Karpas-422 (cell line): ENCODE results near the gene RPRD1A. TPM values are rescaled to one million over a fixed set of nuclear protein-coding genes. Genes with fewer than 3 reads are reported as not detected.

ENCODE experiments used
- DNase-seq: peaks from one replicate; pipeline ENCODE4 v3.0.0-alpha.2; 2015
- H2AFZ ChIP-seq: fragments of 200-600 bp; sonication (generic); 2 replicates; pipeline ENCODE4 v1.6.1; 2014; ENCODE audit warnings: antibody characterized with exemption, low read length, mixed read lengths
- H3K27ac ChIP-seq: fragments of 200-600 bp; sonication (generic); 2 replicates; pipeline ENCODE4 v1.5.1; 2014; ENCODE audit warnings: mild to moderate bottlenecking, low read length, moderate library complexity
- H3K27me3 ChIP-seq: fragments of 200-600 bp; sonication (generic); 2 replicates; pipeline ENCODE4 v1.6.1; 2014; ENCODE audit warnings: low read length, mixed read lengths
- H3K36me3 ChIP-seq: fragments of 200-600 bp; sonication (generic); 2 replicates; pipeline ENCODE4 v1.6.1; 2014; ENCODE audit warnings: low read length, mixed read lengths; ENCODE audit not compliant: insufficient read depth
- H3K4me1 ChIP-seq: fragments of 200-600 bp; sonication (generic); 2 replicates; pipeline ENCODE4 v1.6.1; 2014; ENCODE audit warnings: mild to moderate bottlenecking, low read length, mixed read lengths
- H3K4me2 ChIP-seq: fragments of 200-600 bp; sonication (generic); 2 replicates; pipeline ENCODE4 v1.6.1; 2014; ENCODE audit warnings: low read length, low read depth, mild to moderate bottlenecking; ENCODE audit not compliant: poor library complexity, severe bottlenecking
- H3K4me3 ChIP-seq: fragments of 200-600 bp; sonication (generic); 2 replicates; pipeline ENCODE4 v1.5.1; 2014; ENCODE audit warnings: mild to moderate bottlenecking, antibody characterized with exemption, low read length, mixed read lengths
- H3K79me2 ChIP-seq: fragments of 200-600 bp; sonication (generic); 2 replicates; pipeline ENCODE4 v1.6.1; 2014; ENCODE audit warnings: mild to moderate bottlenecking, low read length, mixed read lengths
- H3K9ac ChIP-seq: fragments of 200-600 bp; sonication (generic); 2 replicates; pipeline ENCODE4 v1.6.0; 2014; ENCODE audit warnings: low read length
- H3K9me2 ChIP-seq: fragments of 200-600 bp; sonication (generic), shearing (Covaris generic); replicated peaks from 2 replicates; pipeline ENCODE4 v1.6.0; 2014; ENCODE audit warnings: mild to moderate bottlenecking, low read length, moderate library complexity; ENCODE audit not compliant: insufficient read depth
- H3K9me3 ChIP-seq: fragments of 300-700, 200-600 bp; sonication (generic); 2 replicates; pipeline ENCODE4 v1.6.1; 2014; ENCODE audit warnings: low read length, mixed read lengths
- H4K20me1 ChIP-seq: fragments of 200-600 bp; sonication (generic); 2 replicates; pipeline ENCODE4 v1.6.1; 2014; ENCODE audit warnings: mild to moderate bottlenecking, antibody characterized with exemption, low read length, low read depth; ENCODE audit not compliant: insufficient read depth
- total RNA-seq: library from RNA; depleted of rRNA; stranded (reverse); fragments of >200 nt; shearing (Covaris generic); gene quantifications from 2 replicates; pipeline ENCODE4 v1.2.3, GENCODE V29; 2014; ENCODE audit warnings: low replicate concordance

Gene RPRD1A
- total RNA-seq, 1 experiment from 2014 or later, result 85.5 TPM

DNA sequence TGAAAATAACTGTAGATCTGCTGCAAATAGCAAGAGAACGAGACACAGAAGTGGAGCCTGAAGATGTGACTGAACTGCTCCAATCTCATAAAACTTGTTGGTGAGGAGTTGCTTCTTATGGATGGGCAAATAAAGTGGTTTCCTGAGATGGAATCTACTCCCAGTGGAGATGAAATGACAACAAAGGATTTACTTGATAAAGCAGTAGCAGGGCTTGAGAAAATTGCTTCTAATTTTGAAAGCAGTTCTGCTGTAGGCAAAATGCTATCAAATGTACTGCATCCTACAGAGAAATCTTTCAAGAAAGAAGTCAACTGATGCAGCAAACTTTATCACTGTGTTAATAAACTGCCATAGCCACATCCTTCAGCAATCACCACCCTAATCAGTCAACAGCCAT, 44.0 kb downstream of the RPRD1A start:
- H3K27ac ChIP-seq, result no peak overlapping the region
- peaks cover 10% of the 10 kb centered on the region for H3K79me2 ChIP-seq
- peaks cover 33% of the 10 kb centered on the region; the same call in 1 of the 2 replicates for H3K36me3 ChIP-seq
- peaks cover 4% of the 10 kb centered on the region; the same call in 1 of the 2 replicates for H3K4me1 ChIP-seq
- H3K4me3 ChIP-seq, result no peak overlapping the region
- no peaks in the 10 kb centered on the region for H4K20me1 ChIP-seq
- H3K9me3 ChIP-seq, result no peaks in the 10 kb centered on the region
- no peak overlapping the region for H3K4me2 ChIP-seq
- no peaks in the 10 kb centered on the region for H3K27me3 ChIP-seq
- no peaks in the 10 kb centered on the region for H3K9me2 ChIP-seq
- no peak for DNase-seq
- H2AFZ ChIP-seq, result no peak overlapping the region
- H3K9ac ChIP-seq, result no peak overlapping the region

DNA sequence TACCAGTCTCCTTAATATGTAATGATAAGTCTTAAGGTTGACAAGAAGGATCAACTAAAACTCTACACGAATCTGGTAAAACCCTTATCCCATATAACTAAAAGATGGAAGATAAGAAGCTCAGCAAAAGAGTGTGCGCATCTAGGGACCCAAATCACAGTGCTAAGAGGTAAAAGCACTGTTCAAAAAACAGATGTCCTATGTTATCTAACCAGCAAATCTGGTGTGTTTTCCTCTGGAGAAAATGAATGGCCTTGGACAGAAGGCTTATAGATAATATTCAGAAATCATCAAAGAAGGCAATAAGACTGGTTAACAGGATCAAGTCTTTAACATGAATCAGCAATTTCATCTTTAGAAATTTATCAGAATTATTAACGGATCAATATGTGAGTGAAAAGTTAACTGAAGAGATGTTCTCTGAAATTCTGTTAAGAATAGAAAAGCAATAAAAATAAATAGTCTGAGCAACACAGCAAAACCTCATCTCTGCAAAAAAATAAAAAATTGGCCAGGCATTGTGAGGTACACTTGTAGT, 47.1 kb downstream of the RPRD1A start:
- Histone ChIP-seq H3K36me3 (peaks cover 8% of the 10 kb centered on the region; the same call in 1 of the 2 replicates), H2AFZ (no peak overlapping the region), H3K4me2 (no peak overlapping the region), H3K9ac (no peak overlapping the region), H3K27ac (no peak overlapping the region), H3K4me1 (peaks cover 32% of the 10 kb centered on the region), H4K20me1 (no peaks in the 10 kb centered on the region), H3K9me2 (no peaks in the 10 kb centered on the region), H3K79me2 (no peaks in the 10 kb centered on the region), H3K27me3 (no peaks in the 10 kb centered on the region), H3K9me3 (no peaks in the 10 kb centered on the region), H3K4me3 (no peak overlapping the region)
- DNase-seq, result no peak

DNA sequence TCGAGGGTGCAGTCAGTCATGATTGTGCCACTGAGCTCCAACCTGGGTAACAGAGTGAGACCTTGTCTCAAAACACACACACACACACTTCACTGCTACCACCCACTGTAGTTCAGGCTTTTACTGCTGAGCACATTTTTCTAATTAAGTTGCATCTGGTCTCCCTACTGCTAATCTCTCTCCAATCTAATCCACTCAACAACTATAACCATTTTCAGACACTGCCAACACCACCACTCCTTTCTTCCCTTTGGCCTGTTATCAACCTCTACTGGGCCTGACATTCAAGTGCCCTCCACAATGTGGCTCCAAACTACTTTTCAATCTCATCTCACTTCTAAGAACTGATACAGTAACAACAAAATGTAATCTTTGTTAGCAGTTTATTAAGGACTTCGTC, 50.1 kb downstream of the RPRD1A start:
- Histone ChIP-seq H3K9ac (no peak overlapping the region), H3K79me2 (no peaks in the 10 kb centered on the region), H3K36me3 (no peaks in the 10 kb centered on the region; the same call in 1 of the 2 replicates), H4K20me1 (no peaks in the 10 kb centered on the region), H3K4me2 (no peak overlapping the region), H2AFZ (no peak overlapping the region), H3K27me3 (no peaks in the 10 kb centered on the region), H3K9me2 (no peaks in the 10 kb centered on the region), H3K9me3 (no peaks in the 10 kb centered on the region), H3K4me3 (no peak overlapping the region), H3K27ac (peak overlapping the region; percentile 10; the same call in 1 of the 2 replicates), H3K4me1 (peaks cover 34% of the 10 kb centered on the region)
- DNase-seq, result no peak

DNA sequence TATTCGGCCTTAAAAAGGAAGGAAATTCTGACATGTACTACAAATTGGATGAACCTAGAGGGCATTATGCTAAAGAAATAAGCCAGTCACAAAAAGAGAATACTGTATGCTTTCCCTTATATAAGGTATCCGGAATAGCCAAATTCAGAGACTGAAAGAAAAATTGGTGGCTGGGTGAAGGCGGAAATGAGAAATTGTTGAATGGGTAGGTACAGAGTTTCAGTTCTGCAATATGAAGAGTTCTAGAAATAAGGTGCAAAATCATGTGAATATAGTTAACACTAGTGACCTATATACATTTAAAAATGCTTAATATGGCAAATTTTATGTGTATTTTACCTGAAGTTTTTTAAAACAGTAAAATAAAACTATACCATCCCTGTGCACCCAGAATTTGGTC, 51.7 kb downstream of the RPRD1A start:
- H4K20me1 ChIP-seq, result no peaks in the 10 kb centered on the region
- peak overlapping the region; percentile 23; the same call in 1 of the 2 replicates for H3K9ac ChIP-seq
- DNase-seq, result peak; percentile 85
- peak overlapping the region; percentile 72 for H3K27ac ChIP-seq
- peak overlapping the region; percentile 51 for H3K4me2 ChIP-seq
- H3K9me2 ChIP-seq, result no peaks in the 10 kb centered on the region
- H2AFZ ChIP-seq, result no peak overlapping the region
- H3K27me3 ChIP-seq, result no peaks in the 10 kb centered on the region
- H3K4me3 ChIP-seq, result peak overlapping the region; percentile 19; the same call in 1 of the 2 replicates
- H3K36me3 ChIP-seq, result no peaks in the 10 kb centered on the region; the same call in 1 of the 2 replicates
- peaks cover 34% of the 10 kb centered on the region for H3K4me1 ChIP-seq
- H3K79me2 ChIP-seq, result 0 out of 2 replicates have a peak, but pooled peaks cover 2% of the 10 kb centered on the region
- H3K9me3 ChIP-seq, result no peaks in the 10 kb centered on the region

DNA sequence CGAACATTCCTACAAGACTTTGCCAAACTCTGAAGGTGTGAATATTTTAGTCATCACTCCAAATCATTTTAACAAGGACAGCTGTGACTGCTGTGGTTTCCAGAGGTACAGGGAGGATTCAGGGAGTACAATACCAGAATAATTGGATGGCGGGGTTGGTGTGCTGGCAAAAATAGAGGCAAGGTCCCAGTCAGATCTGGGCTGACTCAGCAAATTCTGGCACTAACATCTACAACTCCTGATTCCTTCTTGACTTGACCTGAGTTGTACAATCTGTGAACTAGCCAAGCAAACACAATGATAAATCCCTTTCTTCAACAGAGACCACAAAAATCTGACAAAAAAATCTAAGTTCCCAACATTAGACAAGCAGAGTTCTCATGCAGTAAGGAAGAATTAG, 54.5 kb downstream of the RPRD1A start:
- no peak for DNase-seq
- H3K4me3 ChIP-seq, result no peak overlapping the region
- H3K4me1 ChIP-seq, result peaks cover 27% of the 10 kb centered on the region
- no peaks in the 10 kb centered on the region; the same call in 1 of the 2 replicates for H3K36me3 ChIP-seq
- no peaks in the 10 kb centered on the region for H4K20me1 ChIP-seq
- no peak overlapping the region for H3K27ac ChIP-seq
- no peak overlapping the region for H3K9ac ChIP-seq
- no peak overlapping the region for H2AFZ ChIP-seq
- no peaks in the 10 kb centered on the region for H3K9me3 ChIP-seq
- 0 out of 2 replicates have a peak, but pooled peaks cover 2% of the 10 kb centered on the region for H3K79me2 ChIP-seq
- H3K27me3 ChIP-seq, result no peaks in the 10 kb centered on the region
- no peaks in the 10 kb centered on the region for H3K9me2 ChIP-seq
- no peak overlapping the region for H3K4me2 ChIP-seq

DNA sequence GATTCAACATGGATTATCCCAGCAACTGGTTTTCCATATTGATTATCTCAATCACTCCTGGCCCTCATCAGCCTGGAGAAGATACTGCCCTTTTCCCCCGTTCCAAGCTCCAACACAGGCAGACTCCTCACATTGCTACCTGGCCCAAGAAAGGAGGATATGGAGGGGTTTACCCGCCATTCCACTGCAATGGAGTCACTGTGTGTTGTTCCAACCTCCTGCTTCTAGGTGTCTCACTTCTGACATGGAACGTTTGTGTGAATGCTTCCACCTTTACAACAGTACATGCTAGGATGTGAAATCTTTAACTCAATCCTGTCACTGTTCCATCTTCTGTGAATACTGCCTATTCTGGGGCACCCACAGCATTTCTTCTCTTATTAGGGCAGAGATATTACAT, 58.1 kb downstream of the RPRD1A start:
- no peak for DNase-seq
- H3K79me2 ChIP-seq, result 0 out of 2 replicates have a peak, but pooled peaks cover 2% of the 10 kb centered on the region
- no peaks in the 10 kb centered on the region for H3K9me3 ChIP-seq
- H4K20me1 ChIP-seq, result no peaks in the 10 kb centered on the region
- no peaks in the 10 kb centered on the region for H3K4me1 ChIP-seq
- no peak overlapping the region for H3K4me2 ChIP-seq
- no peak overlapping the region for H3K4me3 ChIP-seq
- no peak overlapping the region for H3K9ac ChIP-seq
- no peaks in the 10 kb centered on the region for H3K27me3 ChIP-seq
- no peaks in the 10 kb centered on the region for H3K9me2 ChIP-seq
- H3K27ac ChIP-seq, result no peak overlapping the region
- no peaks in the 10 kb centered on the region; the same call in 1 of the 2 replicates for H3K36me3 ChIP-seq
- H2AFZ ChIP-seq, result no peak overlapping the region

DNA sequence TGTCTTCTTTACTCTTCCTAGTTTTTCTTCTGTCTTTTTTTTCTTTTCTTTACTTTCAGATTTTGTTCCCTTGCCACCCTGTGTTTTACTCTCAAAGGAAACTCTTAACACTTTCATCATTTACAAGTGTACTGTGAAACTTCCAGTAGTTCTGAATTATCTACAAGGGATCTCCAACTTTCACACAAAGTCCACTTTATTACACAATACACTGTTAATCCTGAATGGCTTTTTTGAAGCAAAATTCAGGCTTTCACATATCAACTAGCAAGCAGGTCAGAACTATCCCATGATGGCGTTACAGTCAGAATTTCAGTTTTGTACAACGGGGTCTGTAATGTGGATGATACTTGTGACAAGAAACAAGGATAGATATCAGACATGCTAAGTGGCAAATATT, 60.4 kb downstream of the RPRD1A start:
- H3K9ac ChIP-seq, result no peak overlapping the region
- DNase-seq, result no peak
- H3K36me3 ChIP-seq, result no peaks in the 10 kb centered on the region
- H3K4me2 ChIP-seq, result no peak overlapping the region
- H3K27me3 ChIP-seq, result no peaks in the 10 kb centered on the region
- H3K79me2 ChIP-seq, result 0 out of 2 replicates have a peak, but pooled peaks cover 2% of the 10 kb centered on the region
- H3K4me3 ChIP-seq, result no peak overlapping the region
- no peak overlapping the region for H3K27ac ChIP-seq
- no peak overlapping the region for H2AFZ ChIP-seq
- no peaks in the 10 kb centered on the region for H3K9me2 ChIP-seq
- no peaks in the 10 kb centered on the region for H4K20me1 ChIP-seq
- H3K9me3 ChIP-seq, result no peaks in the 10 kb centered on the region
- H3K4me1 ChIP-seq, result peaks cover under 1% of the 10 kb centered on the region; the same call in 1 of the 2 replicates

DNA sequence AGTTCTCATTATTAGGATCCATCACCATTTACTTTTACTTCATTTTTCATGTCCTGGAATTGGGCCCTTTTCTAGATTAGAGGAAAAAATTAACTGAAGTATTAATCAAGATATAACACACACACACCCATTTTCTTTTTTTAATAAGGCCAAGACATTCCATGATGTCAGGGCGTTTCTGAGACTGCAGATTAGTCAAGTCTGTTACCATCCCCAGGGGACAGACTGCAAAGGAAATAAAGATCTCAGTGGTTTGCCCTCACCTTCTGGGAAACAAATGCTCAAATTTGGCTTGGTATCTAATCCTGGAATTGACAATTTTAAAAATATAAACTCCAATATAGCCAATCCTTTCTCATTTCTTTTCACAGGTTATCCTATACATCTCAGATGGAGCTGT, 67.4 kb downstream of the RPRD1A start:
- no peaks in the 10 kb centered on the region for H3K27me3 ChIP-seq
- H3K36me3 ChIP-seq, result no peaks in the 10 kb centered on the region
- no peak overlapping the region for H3K4me3 ChIP-seq
- H2AFZ ChIP-seq, result no peak overlapping the region
- no peaks in the 10 kb centered on the region for H3K79me2 ChIP-seq
- H4K20me1 ChIP-seq, result no peaks in the 10 kb centered on the region
- H3K4me2 ChIP-seq, result no peak overlapping the region
- no peak for DNase-seq
- no peak overlapping the region for H3K27ac ChIP-seq
- H3K9me3 ChIP-seq, result no peaks in the 10 kb centered on the region
- peaks cover 23% of the 10 kb centered on the region for H3K4me1 ChIP-seq
- H3K9ac ChIP-seq, result no peak overlapping the region
- no peaks in the 10 kb centered on the region for H3K9me2 ChIP-seq
